MM.1S (cell line): ENCODE data around the gene CWC25.

Source experiments
- CTCF ChIP-seq: fragments of 300-600 bp; sonication (generic); IDR thresholded peaks from 2 replicates; pipeline ENCODE4 v1.5.1; 2016; ENCODE audit warnings: antibody characterized with exemption, low read length, mixed read lengths
- EZH2 ChIP-seq: fragments of 300-600 bp; sonication (generic); optimal IDR thresholded peaks from 2 replicates; pipeline ENCODE3; 2017; ENCODE audit warnings: low read depth, mild to moderate bottlenecking, antibody characterized with exemption, low read length, mixed read lengths
- EZH2phosphoT487 ChIP-seq: fragments of 300-600 bp; sonication (generic); IDR thresholded peaks from 2 replicates; pipeline ENCODE4 v1.6.1; 2018; ENCODE audit warnings: antibody characterized with exemption, low read length

- TF ChIP-seq EZH2phosphoT487 = no peak
- TF ChIP-seq CTCF = no peak
- TF ChIP-seq EZH2 = no peak
Observed at GRCh38 chr17:38766341-38766740, 58.8 kb downstream of the CWC25 start.
